Measurements from ENCODE around the gene EPB41L4A. TPM values are rescaled to one million over a fixed set of nuclear protein-coding genes. Genes with fewer than 3 reads are reported as not detected.
"Not testable (repeated sequence)": the region's sequence is repeated elsewhere in the genome, so short reads cannot be mapped to it uniquely, and the experiment has no call there.

EPB41L4A gene
- total and polyA plus RNA-seq, 2 experiments from 2014 or later, result 10.5 to 14.4 TPM

- TF ChIP-seq CTCF (IDR thresholded peaks at IDR 0.05; ENCODE audit: low read depth, low read length), result no peak
- H3K4me3 ChIP-seq, result no peak overlapping the region
- no peaks in the 10 kb centered on the region for H3K36me3 ChIP-seq
- H3K27ac ChIP-seq, result no peak overlapping the region
- peaks cover 6% of the 10 kb centered on the region for H3K4me1 ChIP-seq (ENCODE audit: low read depth)
- H3K27me3 ChIP-seq, result no peaks in the 10 kb centered on the region
- no peaks in the 10 kb centered on the region for H3K9me3 ChIP-seq (ENCODE audit: low read depth)
- DNase-seq (ENCODE audit: low read depth in 1 of 2, low spot score in 1 of 2), result no peak
These were observed 201.1 kb downstream of the EPB41L4A start for GRCh38 chr5:112217843-112218579.

GRCh38 chr5:112216140-112216539 is 202.9 kb downstream of the EPB41L4A start:
- no peak overlapping the region for H3K27ac ChIP-seq
- TF ChIP-seq CTCF (IDR thresholded peaks at IDR 0.05; ENCODE audit: low read depth, low read length), result no peak
- no peak for DNase-seq (ENCODE audit: low read depth in 1 of 2, low spot score in 1 of 2)
- no peak overlapping the region for H3K4me3 ChIP-seq
- H3K4me1 ChIP-seq (ENCODE audit: low read depth), result no peaks in the 10 kb centered on the region
- H3K27me3 ChIP-seq, result no peaks in the 10 kb centered on the region
- no peaks in the 10 kb centered on the region for H3K9me3 ChIP-seq (ENCODE audit: low read depth)
- H3K36me3 ChIP-seq, result no peaks in the 10 kb centered on the region

- H3K4me3 ChIP-seq, result no peak overlapping the region
- no peaks in the 10 kb centered on the region for H3K9me3 ChIP-seq (ENCODE audit: low read depth)
- peak; percentile 74 for TF ChIP-seq CTCF (IDR thresholded peaks at IDR 0.05; ENCODE audit: low read depth, low read length)
- peak; percentile 60 to 63 for DNase-seq (ENCODE audit: low read depth in 1 of 2, low spot score in 1 of 2)
- no peak overlapping the region for H3K27ac ChIP-seq
- no peaks in the 10 kb centered on the region for H3K36me3 ChIP-seq
- no peaks in the 10 kb centered on the region for H3K27me3 ChIP-seq
- peaks cover 7% of the 10 kb centered on the region for H3K4me1 ChIP-seq (ENCODE audit: low read depth)
These were observed 208.6 kb downstream of the EPB41L4A start for GRCh38 chr5:112210430-112211005.

- peaks cover 9% of the 10 kb centered on the region for H3K4me1 ChIP-seq (ENCODE audit: low read depth)
- H3K9me3 ChIP-seq (ENCODE audit: low read depth), result no peaks in the 10 kb centered on the region
- DNase-seq (ENCODE audit: low read depth in 1 of 2, low spot score in 1 of 2), result no peak
- no peaks in the 10 kb centered on the region for H3K36me3 ChIP-seq
- no peak for TF ChIP-seq CTCF (IDR thresholded peaks at IDR 0.05; ENCODE audit: low read depth, low read length)
- no peak overlapping the region for H3K4me3 ChIP-seq
- H3K27me3 ChIP-seq, result no peaks in the 10 kb centered on the region
- H3K27ac ChIP-seq, result no peak overlapping the region
These were observed 210.1 kb downstream of the EPB41L4A start for GRCh38 chr5:112208699-112209615.

- not testable (repeated sequence) for H3K27ac ChIP-seq; H3K27me3 ChIP-seq; H3K4me3 ChIP-seq; DNase-seq (ENCODE audit: low read depth in 1 of 2, low spot score in 1 of 2); H3K9me3 ChIP-seq (ENCODE audit: low read depth); H3K4me1 ChIP-seq (ENCODE audit: low read depth); H3K36me3 ChIP-seq
These were observed 210.9 kb downstream of the EPB41L4A start for GRCh38 chr5:112208195-112208594.

All from cardiac muscle cell (in vitro differentiated cells and primary cell).